ENCODE measurements around the gene BAG3.

Gene BAG3

GRCh38 chr10:119714484-119714816, 63.3 kb downstream of the BAG3 start:
- Histone ChIP-seq H3K4me3 (ENCODE audit: low read depth, low read length) (no peak overlapping the region), H3K27ac (ENCODE audit: extremely low read depth, low read depth, low read length) (no peak overlapping the region), H3K9me3 (ENCODE audit: control insufficient read depth, insufficient read depth, low read depth, low read length) (no peaks in the 10 kb centered on the region), H3K4me1 (ENCODE audit: control insufficient read depth, insufficient read depth, low read length) (no peaks in the 10 kb centered on the region), H3K36me3 (ENCODE audit: control insufficient read depth in 2 of 2, insufficient read depth in 1 of 2, low read length in 2 of 2) (no peaks in the 10 kb centered on the region)
- POLR2A ChIA-PET, result interaction anchor here (1.4 to 1.6 kb wide), 3 partner anchors 11 to 178 kb away, joined by 3 to 10 read pairs (median 4); partner anchors contain the start of gene INPP5F
- TF ChIP-seq PRDM4 (tag by site-specific recombination; IDR thresholded peaks at IDR 0.05) (no peak), ZNF248 (tag by site-specific recombination; IDR thresholded peaks at IDR 0.05) (no peak), ZNF747 (tag by site-specific recombination; IDR thresholded peaks at IDR 0.05) (no peak), ZNF544 (tag by site-specific recombination; IDR thresholded peaks at IDR 0.05) (no peak), CTCF (tag by site-specific recombination; IDR thresholded peaks at IDR 0.05) (no peak), ZNF169 (tag by site-specific recombination; IDR thresholded peaks at IDR 0.05) (no peak), ZXDB (tag by site-specific recombination; IDR thresholded peaks at IDR 0.05) (no peak), ZNF777 (tag by site-specific recombination; IDR thresholded peaks at IDR 0.05; ENCODE audit: borderline replicate concordance) (no peak), SCRT2 (tag by site-specific recombination; IDR thresholded peaks at IDR 0.05) (no peak), ZNF513 (tag by site-specific recombination; IDR thresholded peaks at IDR 0.05) (no peak), SETDB1 (IDR thresholded peaks at IDR 0.05; ENCODE audit: insufficient read length, low read length) (no peak), ZNF157 (tag by site-specific recombination; IDR thresholded peaks at IDR 0.05) (no peak), ZNF549 (tag by site-specific recombination; IDR thresholded peaks at IDR 0.05) (no peak), ZNF626 (tag by site-specific recombination; IDR thresholded peaks at IDR 0.05) (no peak), ELK4 (IDR thresholded peaks at IDR 0.05; ENCODE audit: borderline replicate concordance, low read depth, low read length) (no peak), HOXD13 (CRISPR knock-in tag; IDR thresholded peaks at IDR 0.05; ENCODE audit: borderline replicate concordance) (no peak), ZNF416 (tag by site-specific recombination; IDR thresholded peaks at IDR 0.05) (no peak)
- CTCF ChIA-PET, result interaction anchor here (1.0 to 1.4 kb wide), 4 partner anchors 9 to 36 kb away, joined by 3 to 5 read pairs (median 4); no protein-coding TSS in a partner anchor

- ChIA-PET POLR2A (interaction anchor here (1.3 kb wide), 1 partner anchor 10 kb away, joined by 5 read pairs; the partner anchor contains the start of gene INPP5F), CTCF (interaction anchor here (0.5 to 1.5 kb wide), 4 partner anchors 9 to 225 kb away, joined by 3 to 5 read pairs (median 3); no protein-coding TSS in a partner anchor)
- H3K4me1 ChIP-seq (ENCODE audit: control insufficient read depth, insufficient read depth, low read length), result no peaks in the 10 kb centered on the region
- no peaks in the 10 kb centered on the region for H3K36me3 ChIP-seq (ENCODE audit: control insufficient read depth in 2 of 2, insufficient read depth in 1 of 2, low read length in 2 of 2)
- H3K9me3 ChIP-seq (ENCODE audit: control insufficient read depth, insufficient read depth, low read depth, low read length), result no peaks in the 10 kb centered on the region
- H3K4me3 ChIP-seq (ENCODE audit: low read depth, low read length), result no peak overlapping the region
- H3K27ac ChIP-seq (ENCODE audit: extremely low read depth, low read depth, low read length), result no peak overlapping the region
- TF ChIP-seq ZNF776 (tag by site-specific recombination; IDR thresholded peaks at IDR 0.05; ENCODE audit: borderline replicate concordance) (no peak), KLF1 (tag by site-specific recombination; IDR thresholded peaks at IDR 0.05) (no peak), ZNF571 (tag by site-specific recombination; IDR thresholded peaks at IDR 0.05) (no peak), ZNF792 (tag by site-specific recombination; IDR thresholded peaks at IDR 0.05) (no peak), ZNF2 (tag by site-specific recombination; IDR thresholded peaks at IDR 0.05) (no peak), ZNF670 (tag by site-specific recombination; IDR thresholded peaks at IDR 0.05; ENCODE audit: low read depth) (no peak), ZNF23 (tag by site-specific recombination; IDR thresholded peaks at IDR 0.05; ENCODE audit: borderline replicate concordance) (no peak), MYNN (tag by site-specific recombination; IDR thresholded peaks at IDR 0.05; ENCODE audit: borderline replicate concordance) (no peak), ZNF335 (tag by site-specific recombination; conservative IDR thresholded peaks at IDR 0.05) (no peak), FEZF1 (tag by site-specific recombination; IDR thresholded peaks at IDR 0.05) (no peak), ZBTB21 (tag by site-specific recombination; IDR thresholded peaks at IDR 0.05) (no peak), ZNF626 (tag by site-specific recombination; IDR thresholded peaks at IDR 0.05) (no peak), ZNF623 (tag by site-specific recombination; IDR thresholded peaks at IDR 0.05) (no peak)
These were observed 64.7 kb downstream of the BAG3 start for GRCh38 chr10:119715628-119716505.

Data from HEK293 (cell line).